Mesothelial cell of epicardium (in vitro differentiated cells): Measurements from ENCODE around the gene GALNT18. TPM values are rescaled to one million over a fixed set of nuclear protein-coding genes. Genes with fewer than 3 reads are reported as not detected.

Experiments
- DNase-seq, 2 experiments: peaks; one replicate each; pipeline ENCODE4 v3.0.0; 2021; ENCODE audit warnings: low spot score in 2 of 2; ENCODE audit not compliant: unreplicated experiment in 2 of 2
- H3K27ac Mint-ChIP-seq: 2 replicates; pipeline ENCODE4 v1.8.0; 2021; ENCODE audit warnings: mixed read lengths
- H3K27me3 Mint-ChIP-seq: 2 replicates; pipeline ENCODE4 v1.8.0; 2021; ENCODE audit warnings: low read depth, mixed read lengths
- H3K36me3 Mint-ChIP-seq: 2 replicates; pipeline ENCODE4 v1.8.0; 2021; ENCODE audit warnings: mixed read lengths
- H3K4me1 Mint-ChIP-seq: 2 replicates; pipeline ENCODE4 v1.8.0; 2021; ENCODE audit warnings: mixed read lengths
- H3K4me3 Mint-ChIP-seq: 2 replicates; pipeline ENCODE4 v1.8.0; 2021; ENCODE audit warnings: mild to moderate bottlenecking, moderate library complexity, mixed read lengths
- H3K9me3 Mint-ChIP-seq: 2 replicates; pipeline ENCODE4 v1.8.0; 2021; ENCODE audit warnings: mixed read lengths
- CTCF ChIP-seq: fragments of 200-600 bp; sonication (generic); IDR thresholded peaks from one replicate; pipeline ENCODE4 v1.5.0; 2021; ENCODE audit warnings: antibody characterized with exemption; ENCODE audit not compliant: unreplicated experiment
- total RNA-seq: library from RNA; stranded (reverse); gene quantifications from 3 replicates; pipeline ENCODE4 v1.2.1, GENCODE V29; 2021

The GALNT18 gene
- total RNA-seq, 1 donor from 2014 or later, result 4.2 TPM

GRCh38 chr11:11383995-11384394 lies 237.8 kb downstream of the GALNT18 start:
- Mint-ChIP-seq H3K36me3 (no peaks in the 10 kb centered on the region), H3K4me3 (no peak overlapping the region), H3K27me3 (peaks cover 1% of the 10 kb centered on the region), H3K4me1 (no peaks in the 10 kb centered on the region), H3K9me3 (peaks cover 5% of the 10 kb centered on the region), H3K27ac (no peak overlapping the region)
- TF ChIP-seq CTCF, result no peak
- DNase-seq, result no peak

GRCh38 chr11:11382858-11383532 lies 238.8 kb downstream of the GALNT18 start:
- Mint-ChIP-seq H3K4me3 (no peak overlapping the region), H3K9me3 (peaks cover 5% of the 10 kb centered on the region), H3K4me1 (no peaks in the 10 kb centered on the region), H3K36me3 (no peaks in the 10 kb centered on the region), H3K27ac (no peak overlapping the region), H3K27me3 (peaks cover 1% of the 10 kb centered on the region)
- DNase-seq, result no peak
- TF ChIP-seq CTCF, result no peak

- no peak for TF ChIP-seq CTCF
- H3K36me3 Mint-ChIP-seq, result no peaks in the 10 kb centered on the region
- no peaks in the 10 kb centered on the region for H3K4me1 Mint-ChIP-seq
- no peak overlapping the region for H3K27ac Mint-ChIP-seq
- DNase-seq, result no peak
- no peak overlapping the region for H3K4me3 Mint-ChIP-seq
- H3K9me3 Mint-ChIP-seq, result peaks cover 5% of the 10 kb centered on the region
- H3K27me3 Mint-ChIP-seq, result peaks cover 1% of the 10 kb centered on the region
These were observed 240.2 kb downstream of the GALNT18 start for GRCh38 chr11:11381471-11382105.

- no peak overlapping the region for H3K4me3 Mint-ChIP-seq
- no peak for DNase-seq
- H3K9me3 Mint-ChIP-seq, result peaks cover 5% of the 10 kb centered on the region
- H3K27ac Mint-ChIP-seq, result no peak overlapping the region
- H3K36me3 Mint-ChIP-seq, result no peaks in the 10 kb centered on the region
- H3K27me3 Mint-ChIP-seq, result peaks cover 1% of the 10 kb centered on the region
- no peak for TF ChIP-seq CTCF
- H3K4me1 Mint-ChIP-seq, result no peaks in the 10 kb centered on the region
These were observed 240.9 kb downstream of the GALNT18 start for GRCh38 chr11:11380883-11381282.

- no peak overlapping the region for H3K27ac Mint-ChIP-seq
- H3K36me3 Mint-ChIP-seq, result no peaks in the 10 kb centered on the region
- DNase-seq, result no peak
- H3K27me3 Mint-ChIP-seq, result peaks cover 4% of the 10 kb centered on the region
- no peak overlapping the region for H3K4me3 Mint-ChIP-seq
- no peaks in the 10 kb centered on the region for H3K4me1 Mint-ChIP-seq
- no peak for TF ChIP-seq CTCF
- H3K9me3 Mint-ChIP-seq, result peaks cover 5% of the 10 kb centered on the region
These were observed 241.5 kb downstream of the GALNT18 start for GRCh38 chr11:11380340-11380739.
